OCI-LY1 (cell line): ENCODE data around the gene RDH5.
A peak's percentile ranks its signal among the peaks of the same experiment; 100 is the strongest.

Source experiments
- H2AFZ ChIP-seq: fragments of 200-600 bp; sonication (generic), shearing (Covaris generic); 2 replicates; pipeline ENCODE4 v1.6.0; 2014; ENCODE audit warnings: antibody characterized with exemption, mild to moderate bottlenecking, low read length
- H3F3A ChIP-seq: fragments of 200-600 bp; sonication (generic), shearing (Covaris generic); 2 replicates; pipeline ENCODE4 v1.6.0; 2014; ENCODE audit warnings: mild to moderate bottlenecking, antibody characterized with exemption, low read length, moderate library complexity; ENCODE audit not compliant: insufficient read depth
- H3K27ac ChIP-seq: fragments of 200-600 bp; sonication (generic); 2 replicates; pipeline ENCODE4 v1.5.1; 2014; ENCODE audit warnings: low read length, mixed run types, mild to moderate bottlenecking, low read depth; ENCODE audit not compliant: poor library complexity, severe bottlenecking
- H3K27me3 ChIP-seq: fragments of 200-600 bp; sonication (generic); 2 replicates; pipeline ENCODE4 v1.6.0; 2014; ENCODE audit warnings: antibody characterized with exemption, mild to moderate bottlenecking, low read length, moderate library complexity; ENCODE audit not compliant: insufficient read depth
- H3K36me3 ChIP-seq: fragments of 200-600 bp; sonication (generic); 2 replicates; pipeline ENCODE4 v1.6.1; 2014; ENCODE audit warnings: mild to moderate bottlenecking, antibody characterized with exemption, low read length, moderate library complexity, mixed read lengths; ENCODE audit not compliant: insufficient read depth
- H3K4me1 ChIP-seq: fragments of 200-600 bp; sonication (generic); 2 replicates; pipeline ENCODE4 v1.5.1; 2014; ENCODE audit warnings: mild to moderate bottlenecking, low read length, moderate library complexity; ENCODE audit not compliant: insufficient read depth, severe bottlenecking
- H3K4me2 ChIP-seq: fragments of 200-600 bp; sonication (generic), shearing (Covaris generic); 2 replicates; pipeline ENCODE4 v1.6.1; 2014; ENCODE audit warnings: low read length
- H3K4me3 ChIP-seq: fragments of 200-600 bp; sonication (generic); 2 replicates; pipeline ENCODE4 v1.5.1; 2014; ENCODE audit warnings: low read length, low read depth, mild to moderate bottlenecking, mixed read lengths; ENCODE audit not compliant: poor library complexity, severe bottlenecking
- H3K79me2 ChIP-seq: fragments of 200-600 bp; shearing (Covaris generic); 2 replicates; pipeline ENCODE4 v1.6.1; 2016; ENCODE audit warnings: mixed run types, low read length, mixed read lengths; ENCODE audit not compliant: insufficient read depth
- H3K9ac ChIP-seq: fragments of 200-600 bp; sonication (generic), shearing (Covaris generic); 2 replicates; pipeline ENCODE4 v1.6.1; 2014; ENCODE audit warnings: mild to moderate bottlenecking, low read length, mixed read lengths
- H3K9me2 ChIP-seq: fragments of 200-600 bp; sonication (generic), shearing (Covaris generic); 2 replicates; pipeline ENCODE4 v1.6.1; 2014; ENCODE audit warnings: low read depth, mild to moderate bottlenecking, low read length, mixed read lengths
- H3K9me3 ChIP-seq: fragments of 200-600 bp; shearing (Covaris generic); 2 replicates; pipeline ENCODE4 v1.6.1; 2014; ENCODE audit warnings: low read length, mixed read lengths
- H4K20me1 ChIP-seq: fragments of 200-600 bp; sonication (generic), shearing (Covaris generic); 2 replicates; pipeline ENCODE4 v1.6.0; 2016; ENCODE audit warnings: mild to moderate bottlenecking, low read length; ENCODE audit not compliant: insufficient read depth
- EZH2 ChIP-seq: fragments of 200-600 bp; sonication (generic), shearing (Covaris generic); IDR thresholded peaks from 2 replicates; pipeline ENCODE4 v1.8.0; 2017; ENCODE audit warnings: borderline replicate concordance, mixed run types, mild to moderate bottlenecking, antibody characterized with exemption, low read length, moderate library complexity, mixed read lengths
- TF ChIP-seq, protein P1 (sequence below): fragments of 200-600 bp; sonication (generic), shearing (Covaris generic); IDR thresholded peaks from 2 replicates; pipeline ENCODE4 v1.5.1; 2017; ENCODE audit warnings: mild to moderate bottlenecking, antibody characterized with exemption, low read length, moderate library complexity, mixed read lengths

Gene RDH5

GRCh38 chr12:55712700-55713415 is 7.3 kb upstream of the RDH5 start:
- Histone ChIP-seq H3K4me1 (peaks cover 28% of the 10 kb centered on the region), H3K4me2 (no peak overlapping the region), H4K20me1 (no peaks in the 10 kb centered on the region), H3K9me2 (no peaks in the 10 kb centered on the region), H2AFZ (no peak overlapping the region), H3K9me3 (no peaks in the 10 kb centered on the region), H3F3A (no peaks in the 10 kb centered on the region), H3K36me3 (no peaks in the 10 kb centered on the region), H3K79me2 (no peaks in the 10 kb centered on the region), H3K4me3 (no peak overlapping the region), H3K27me3 (peaks cover 5% of the 10 kb centered on the region; the same call in 1 of the 2 replicates), H3K9ac (no peak overlapping the region), H3K27ac (no peak overlapping the region)
- TF ChIP-seq, protein P1, sequence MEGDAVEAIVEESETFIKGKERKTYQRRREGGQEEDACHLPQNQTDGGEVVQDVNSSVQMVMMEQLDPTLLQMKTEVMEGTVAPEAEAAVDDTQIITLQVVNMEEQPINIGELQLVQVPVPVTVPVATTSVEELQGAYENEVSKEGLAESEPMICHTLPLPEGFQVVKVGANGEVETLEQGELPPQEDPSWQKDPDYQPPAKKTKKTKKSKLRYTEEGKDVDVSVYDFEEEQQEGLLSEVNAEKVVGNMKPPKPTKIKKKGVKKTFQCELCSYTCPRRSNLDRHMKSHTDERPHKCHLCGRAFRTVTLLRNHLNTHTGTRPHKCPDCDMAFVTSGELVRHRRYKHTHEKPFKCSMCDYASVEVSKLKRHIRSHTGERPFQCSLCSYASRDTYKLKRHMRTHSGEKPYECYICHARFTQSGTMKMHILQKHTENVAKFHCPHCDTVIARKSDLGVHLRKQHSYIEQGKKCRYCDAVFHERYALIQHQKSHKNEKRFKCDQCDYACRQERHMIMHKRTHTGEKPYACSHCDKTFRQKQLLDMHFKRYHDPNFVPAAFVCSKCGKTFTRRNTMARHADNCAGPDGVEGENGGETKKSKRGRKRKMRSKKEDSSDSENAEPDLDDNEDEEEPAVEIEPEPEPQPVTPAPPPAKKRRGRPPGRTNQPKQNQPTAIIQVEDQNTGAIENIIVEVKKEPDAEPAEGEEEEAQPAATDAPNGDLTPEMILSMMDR: no peak
- no peak for TF ChIP-seq EZH2

DNA sequence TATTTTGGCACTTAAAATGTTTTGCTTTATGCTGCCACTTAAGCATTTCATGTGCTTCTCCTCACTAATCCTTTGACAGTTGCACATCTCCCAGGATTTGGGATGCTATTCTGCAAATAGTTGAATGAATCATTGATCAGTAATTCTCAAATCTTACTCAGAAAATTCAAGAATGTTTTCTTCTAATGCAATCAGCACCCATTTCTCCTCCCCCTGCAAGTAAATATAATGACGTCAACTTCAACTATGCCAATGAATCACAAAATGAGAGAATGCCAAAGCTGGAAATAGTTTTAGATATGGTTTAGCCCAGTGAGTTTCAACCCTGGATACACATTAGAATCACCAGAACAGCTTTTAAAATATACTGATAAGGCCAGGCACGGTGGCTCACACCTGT is 6.5 kb upstream of the RDH5 start:
- H3K27ac ChIP-seq: no peak overlapping the region
- H3F3A ChIP-seq: no peaks in the 10 kb centered on the region
- H3K9me3 ChIP-seq: no peaks in the 10 kb centered on the region
- no peaks in the 10 kb centered on the region for H3K9me2 ChIP-seq
- TF ChIP-seq EZH2: no peak
- TF ChIP-seq, protein P1: no peak
- no peak overlapping the region for H2AFZ ChIP-seq
- no peaks in the 10 kb centered on the region for H4K20me1 ChIP-seq
- H3K36me3 ChIP-seq: no peaks in the 10 kb centered on the region
- no peak overlapping the region for H3K4me3 ChIP-seq
- no peak overlapping the region for H3K9ac ChIP-seq
- H3K4me1 ChIP-seq: peaks cover 31% of the 10 kb centered on the region
- H3K79me2 ChIP-seq: no peaks in the 10 kb centered on the region
- H3K27me3 ChIP-seq: peaks cover 4% of the 10 kb centered on the region; the same call in 1 of the 2 replicates
- no peak overlapping the region for H3K4me2 ChIP-seq

DNA sequence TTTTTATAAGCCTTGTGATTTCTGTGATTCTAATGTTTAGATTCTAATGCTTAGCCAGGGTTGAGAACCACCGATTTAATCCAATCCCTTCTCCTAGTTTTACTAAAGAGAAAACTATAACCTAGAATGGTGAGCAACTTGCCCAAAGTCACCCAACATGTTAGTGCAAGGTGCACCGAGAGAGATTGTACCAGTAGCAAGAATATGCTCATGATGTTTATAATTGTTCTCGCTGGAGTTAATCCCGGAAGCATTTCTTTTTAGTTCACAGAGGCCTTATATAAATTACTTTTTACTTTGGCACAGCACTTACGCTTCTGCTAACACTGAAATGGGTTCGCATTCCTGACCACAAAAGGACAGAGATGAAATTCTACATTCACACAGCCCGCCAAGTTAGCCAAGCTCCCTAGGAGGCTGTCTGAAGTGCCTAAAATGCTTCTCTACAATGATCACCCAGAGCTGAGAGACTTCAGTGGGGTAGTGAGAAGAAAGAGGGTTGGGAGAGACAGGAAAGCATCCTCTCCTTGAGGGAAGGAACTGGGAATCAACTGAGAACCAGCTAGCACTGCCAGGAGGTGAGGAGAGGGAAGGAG is 4.9 kb upstream of the RDH5 start:
- Histone ChIP-seq H3F3A (no peaks in the 10 kb centered on the region), H4K20me1 (no peaks in the 10 kb centered on the region), H2AFZ (no peak overlapping the region), H3K9me3 (no peaks in the 10 kb centered on the region), H3K79me2 (no peaks in the 10 kb centered on the region), H3K4me2 (peak overlapping the region; percentile 97), H3K27me3 (no peaks in the 10 kb centered on the region; the same call in 1 of the 2 replicates), H3K4me3 (peak overlapping the region; percentile 82), H3K27ac (peak overlapping the region; percentile 81), H3K4me1 (peaks cover 31% of the 10 kb centered on the region), H3K36me3 (no peaks in the 10 kb centered on the region), H3K9ac (peak overlapping the region; percentile 82), H3K9me2 (no peaks in the 10 kb centered on the region)
- TF ChIP-seq, protein P1: no peak
- TF ChIP-seq EZH2: no peak
